Mammary epithelial cell (primary cell): ENCODE measurements around the gene FOXP4.

ENCODE experiments used
- CTCF ChIP-seq, 2 donors: IDR thresholded peaks in 1 of 2; conservative IDR thresholded peaks in 1 of 2; 2 replicates each; pipeline ENCODE4 v1.5.1; 2011 to 2012; ENCODE audit warnings: inconsistent platforms in 2 of 2, low read length in 2 of 2, mild to moderate bottlenecking in 2 of 2, control low read depth in 1 of 2, low read depth in 1 of 2; ENCODE audit not compliant: insufficient read depth in 1 of 2; ENCODE audit errors: extremely low read depth in 1 of 2
- EZH2 ChIP-seq: IDR thresholded peaks from 2 replicates; pipeline ENCODE4 v1.6.1; 2012; ENCODE audit warnings: low read length, inconsistent platforms, borderline replicate concordance

- no peak for TF ChIP-seq CTCF (conservative IDR thresholded peaks at IDR 0.05 in 1 of 2, IDR thresholded peaks at IDR 0.05 in 1 of 2; ENCODE audit: extremely low read depth in 1 of 2, insufficient read depth in 1 of 2, low read depth in 1 of 2, low read length in 2 of 2)
- TF ChIP-seq EZH2, result no peak
Measured at GRCh38 chr6:41553405-41553999, 7.3 kb downstream of the FOXP4 start.
